CD4-positive, alpha-beta T cell (primary cell): ENCODE results near the gene LAMTOR3. TPM values are rescaled to one million over a fixed set of nuclear protein-coding genes. Genes with fewer than 3 reads are reported as not detected.

Source experiments
- ATAC-seq: fragments of 200-7000 bp; cut with Tn5 transposase; one replicate; pipeline ENCODE4 v1.10.0; 2022; ENCODE audit warnings: mild to moderate bottlenecking; ENCODE audit not compliant: poor library complexity
- CTCF ChIA-PET: fragments of 350-600 bp; sonication (Branson Sonifier 250); formaldehyde crosslinking; loops from one replicate; lab custom pipeline; 2021; ENCODE audit warnings: antibody characterized with exemption, inconsistent platforms; lab: Charles Lee
- POLR2A ChIA-PET: fragments of 350-600 bp; sonication (Branson Sonifier 250); formaldehyde crosslinking; loops from one replicate; lab custom pipeline; 2021; ENCODE audit warnings: antibody characterized with exemption, inconsistent platforms; lab: Charles Lee
- DNase-seq, 14 experiments: peaks; one replicate each; pipeline ENCODE4 v3.0.0-alpha.2; 2013 to 2020; ENCODE audit warnings: mixed read lengths in 2 of 14
- H3K27ac ChIP-seq, 2 donors: one replicate each; pipeline versions ENCODE4 v1.5.1 to v1.7.0; 2013; ENCODE audit warnings: low read length in 2 of 2, low read depth in 1 of 2, mild to moderate bottlenecking in 1 of 2
- H3K27me3 ChIP-seq, 2 experiments: 1 replicate in 1 of 2; 2 replicates in 1 of 2; pipeline versions ENCODE4 v1.6.1 to v1.7.0; 2013; ENCODE audit warnings: low read length in 2 of 2, control low read depth in 1 of 2, mild to moderate bottlenecking in 1 of 2, moderate library complexity in 1 of 2; ENCODE audit not compliant: insufficient read depth in 2 of 2, control insufficient read depth in 1 of 2
- H3K36me3 ChIP-seq: one replicate; pipeline ENCODE4 v1.6.1; 2013; ENCODE audit warnings: low read length, control low read depth; ENCODE audit not compliant: insufficient read depth
- H3K4me1 ChIP-seq: one replicate; pipeline ENCODE4 v1.6.1; 2013; ENCODE audit warnings: low read length, control low read depth; ENCODE audit not compliant: insufficient read depth
- H3K4me3 ChIP-seq: one replicate; pipeline ENCODE4 v1.5.1; 2013; ENCODE audit warnings: mild to moderate bottlenecking, low read length, moderate library complexity
- H3K9me3 ChIP-seq, 2 experiments: 1 replicate in 1 of 2; 2 replicates in 1 of 2; pipeline versions ENCODE4 v1.6.1 to v1.7.0; 2013; ENCODE audit warnings: low read length in 2 of 2, mild to moderate bottlenecking in 2 of 2, control low read depth in 1 of 2, moderate library complexity in 1 of 2; ENCODE audit not compliant: control insufficient read depth in 1 of 2, insufficient read depth in 1 of 2
- H3K27ac Mint-ChIP-seq: one replicate; pipeline ENCODE4 v1.8.0; 2020; ENCODE audit warnings: mixed read lengths
- H3K27me3 Mint-ChIP-seq: one replicate; pipeline ENCODE4 v1.8.0; 2021; ENCODE audit warnings: mixed read lengths
- H3K36me3 Mint-ChIP-seq: one replicate; pipeline ENCODE4 v1.8.0; 2021; ENCODE audit warnings: low read depth, mixed read lengths
- H3K4me1 Mint-ChIP-seq: one replicate; pipeline ENCODE4 v1.8.0; 2021; ENCODE audit warnings: low read depth, mixed read lengths
- H3K4me3 Mint-ChIP-seq: one replicate; pipeline ENCODE4 v1.8.0; 2020; ENCODE audit warnings: mild to moderate bottlenecking, mixed read lengths
- H3K9me3 Mint-ChIP-seq: one replicate; pipeline ENCODE4 v1.8.0; 2020; ENCODE audit warnings: mixed read lengths
- CTCF ChIP-seq: fragments of 200-600 bp; IDR thresholded peaks from one replicate; pipeline ENCODE4 v1.8.0; 2022; ENCODE audit warnings: antibody characterized with exemption, mild to moderate bottlenecking
- intact Hi-C, 2 experiments: fragments of 100-400 bp; cut with DNase I in 1 of 2; cut with micrococcal nuclease in 1 of 2; formaldehyde crosslinking; loops; one replicate each; pipeline versions ENCODE4 v1.15.1 to v1.9.0; 2023 to 2025; cut with DNase I, micrococcal nuclease
- total RNA-seq, 174 experiments: library from RNA in 2 of 174; stranded (reverse) in 2 of 174; gene quantifications; one replicate each; pipeline ENCODE4 v1.2.3 and lab custom pipeline; 2021 to 2026

LAMTOR3 gene
- total RNA-seq, 2 experiments from 2014 or later = 32.0 to 32.8 TPM

GRCh38 chr4:99860521-99860920, 33.7 kb downstream of the LAMTOR3 start:
- Mint-ChIP-seq H3K27me3 (no peaks in the 10 kb centered on the region), H3K27ac (no peak overlapping the region), H3K4me3 (no peak overlapping the region), H3K36me3 (peaks cover 75% of the 10 kb centered on the region), H3K4me1 (peaks cover 21% of the 10 kb centered on the region), H3K9me3 (no peaks in the 10 kb centered on the region)
- ATAC-seq = no peak
- Histone ChIP-seq H3K27me3 (no peaks in the 10 kb centered on the region), H3K36me3 (peaks cover 49% of the 10 kb centered on the region), H3K4me1 (peaks cover 9% of the 10 kb centered on the region), H3K4me3 (no peak overlapping the region), H3K9me3 (no peaks in the 10 kb centered on the region), H3K27ac (no peak overlapping the region)
- POLR2A ChIA-PET = interaction anchor here (1.3 kb wide), 1 partner anchor 38 kb away, joined by 3 read pairs; no protein-coding TSS in a partner anchor
- TF ChIP-seq CTCF = no peak
- CTCF ChIA-PET = interaction anchor here (1.0 kb wide), 1 partner anchor 49 kb away, joined by 3 read pairs; no protein-coding TSS in a partner anchor
- intact Hi-C loops = no loop called here
- no peak for DNase-seq

GRCh38 chr4:99859618-99860017, 34.6 kb downstream of the LAMTOR3 start:
- Histone ChIP-seq H3K27ac (no peak overlapping the region), H3K27me3 (no peaks in the 10 kb centered on the region), H3K4me3 (no peak overlapping the region), H3K36me3 (peaks cover 48% of the 10 kb centered on the region), H3K9me3 (no peaks in the 10 kb centered on the region), H3K4me1 (peaks cover 9% of the 10 kb centered on the region)
- intact Hi-C loops = no loop called here
- peaks cover 27% of the 10 kb centered on the region for H3K4me1 Mint-ChIP-seq
- TF ChIP-seq CTCF = no peak
- CTCF ChIA-PET = interaction anchor here (1.0 kb wide), 1 partner anchor 48 kb away, joined by 3 read pairs; no protein-coding TSS in a partner anchor
- no peak for ATAC-seq
- no peaks in the 10 kb centered on the region for H3K27me3 Mint-ChIP-seq
- H3K36me3 Mint-ChIP-seq = peaks cover 75% of the 10 kb centered on the region
- no peak for DNase-seq
- no peak overlapping the region for H3K27ac Mint-ChIP-seq
- no peaks in the 10 kb centered on the region for H3K9me3 Mint-ChIP-seq
- no peak overlapping the region for H3K4me3 Mint-ChIP-seq
- POLR2A ChIA-PET = interaction anchor here (0.6 to 1.3 kb wide), 2 partner anchors 39 to 406 kb away, joined by 3 read pairs; no protein-coding TSS in a partner anchor

- TF ChIP-seq CTCF = no peak
- Mint-ChIP-seq H3K4me1 (peaks cover 27% of the 10 kb centered on the region), H3K27me3 (no peaks in the 10 kb centered on the region), H3K27ac (peak overlapping the region; percentile 16), H3K4me3 (no peak overlapping the region), H3K9me3 (no peaks in the 10 kb centered on the region), H3K36me3 (peaks cover 77% of the 10 kb centered on the region)
- Histone ChIP-seq H3K36me3 (peaks cover 41% of the 10 kb centered on the region), H3K4me1 (peaks cover 9% of the 10 kb centered on the region), H3K27me3 (no peaks in the 10 kb centered on the region), H3K27ac (no peak overlapping the region), H3K4me3 (no peak overlapping the region), H3K9me3 (no peaks in the 10 kb centered on the region)
- no peak for ATAC-seq
- ChIA-PET POLR2A (interaction anchor here (0.6 to 1.4 kb wide), 2 partner anchors 10 to 14 kb away, joined by 4 to 8 read pairs; no protein-coding TSS in a partner anchor), CTCF (no interaction called here)
- no peak for DNase-seq
- intact Hi-C loops = no loop called here
These were observed 36.9 kb downstream of the LAMTOR3 start for GRCh38 chr4:99857307-99857706.
